Keratinocyte (primary cell): ENCODE data around the gene CLPTM1L.

Experiments
- CTCF ChIP-seq, 3 experiments: IDR thresholded peaks in 1 of 3; conservative IDR thresholded peaks in 1 of 3; optimal IDR thresholded peaks in 1 of 3; 2 replicates in 2 of 3; 3 replicates in 1 of 3; pipeline versions ENCODE3 to v1.5.1; 2011; ENCODE audit warnings: low read length in 3 of 3, mild to moderate bottlenecking in 3 of 3, moderate library complexity in 2 of 3, control low read depth in 1 of 3, inconsistent platforms in 1 of 3; ENCODE audit not compliant: insufficient read depth in 2 of 3; ENCODE audit errors: extremely low read depth in 1 of 3
- EZH2 ChIP-seq: IDR thresholded peaks from one replicate; pipeline ENCODE4 v1.6.1; 2012; ENCODE audit warnings: inconsistent platforms, mild to moderate bottlenecking, low read length, moderate library complexity

DNA sequence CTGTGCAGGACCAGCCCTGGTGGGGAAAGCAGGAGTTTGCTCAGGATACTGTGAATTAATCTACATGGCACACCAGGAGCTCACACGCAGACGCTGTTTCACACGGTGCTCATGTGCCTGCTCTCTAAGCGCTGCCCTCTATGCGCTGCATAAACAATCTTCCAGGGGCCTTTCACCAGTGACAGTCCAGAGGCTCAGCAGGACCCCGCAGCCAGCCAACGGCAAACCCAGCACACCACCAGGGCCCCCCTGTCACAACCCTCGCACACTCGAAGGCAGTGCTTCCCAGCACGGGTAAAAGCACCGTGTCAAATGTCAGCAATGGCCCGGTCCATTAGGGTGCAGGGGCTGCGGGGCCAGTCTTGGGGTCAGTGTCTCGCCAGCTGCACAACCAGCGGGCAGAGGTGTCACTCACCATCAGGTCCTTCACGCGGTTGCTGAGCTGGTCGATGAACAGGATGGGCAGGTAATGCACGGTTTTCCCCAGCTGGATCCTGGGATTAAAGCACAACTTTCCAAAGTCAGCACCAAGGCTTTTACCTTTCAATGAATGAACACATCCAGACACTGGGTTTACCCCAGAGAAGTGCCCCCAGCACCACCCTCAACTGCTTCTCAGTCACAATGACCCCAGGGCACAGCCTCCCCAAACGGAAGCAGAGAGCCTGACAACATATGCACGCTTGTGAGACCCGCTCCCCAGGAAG lies 7.3 kb downstream of the CLPTM1L start:
- TF ChIP-seq CTCF (optimal IDR thresholded peaks at IDR 0.05 in 1 of 3, IDR thresholded peaks at IDR 0.05 in 1 of 3, conservative IDR thresholded peaks at IDR 0.05 in 1 of 3; ENCODE audit: extremely low read depth in 1 of 3, insufficient read depth in 2 of 3, low read length in 3 of 3) (no peak), EZH2 (no peak)
